Measurements from ENCODE around the gene MEF2C. TPM values are rescaled to one million over a fixed set of nuclear protein-coding genes. Genes with fewer than 3 reads are reported as not detected.

MEF2C gene
- total and polyA plus RNA-seq, 2 experiments from 2014 or later: 0.97 to 1.6 TPM

GRCh38 chr5:88823201-88823600, 59.8 kb downstream of the MEF2C start:
- H3K4me1 Mint-ChIP-seq: peaks cover 51% of the 10 kb centered on the region
- H3K36me3 Mint-ChIP-seq (ENCODE audit: low read depth): no peaks in the 10 kb centered on the region
- Histone ChIP-seq H4K20me1 (replicated peaks; ENCODE audit: insufficient read depth) (no peaks in the 10 kb centered on the region), H3K4me1 (ENCODE audit: insufficient read depth) (peaks cover 44% of the 10 kb centered on the region), H3K9me2 (ENCODE audit: insufficient read depth) (no peaks in the 10 kb centered on the region), H3K4me3 (no peak overlapping the region), H3K79me2 (replicated peaks; ENCODE audit: insufficient read depth) (no peaks in the 10 kb centered on the region), H2AFZ (no peak overlapping the region), H3K36me3 (ENCODE audit: insufficient read depth) (no peaks in the 10 kb centered on the region), H3F3A (replicated peaks; ENCODE audit: low read depth) (no peaks in the 10 kb centered on the region), H3K4me2 (no peak overlapping the region), H3K27ac (ENCODE audit: low read depth) (no peak overlapping the region), H3K27me3 (ENCODE audit: insufficient read depth) (no peaks in the 10 kb centered on the region)
- DNase-seq (ENCODE audit: low spot score) (no peak), ATAC-seq (no peak)
- H3K27me3 Mint-ChIP-seq (ENCODE audit: insufficient read depth, low read depth, poor library complexity): no peaks in the 10 kb centered on the region
- no peak overlapping the region for H3K4me3 Mint-ChIP-seq
- TF ChIP-seq EZH2phosphoT487 (IDR thresholded peaks at IDR 0.05; ENCODE audit: unreplicated experiment): no peak
- no peak for TF ChIP-seq EZH2 (IDR thresholded peaks at IDR 0.05; ENCODE audit: low read depth, unreplicated experiment)
- no peak for TF ChIP-seq JUNB (IDR thresholded peaks at IDR 0.05; ENCODE audit: unreplicated experiment)
- TF ChIP-seq CREB1 (CRISPR knock-in tag; IDR thresholded peaks at IDR 0.05; ENCODE audit: low read depth): no peak
- TF ChIP-seq STAT1 (IDR thresholded peaks at IDR 0.05; ENCODE audit: unreplicated experiment): no peak
- no peak for TF ChIP-seq ETS1 (IDR thresholded peaks at IDR 0.05)
- no peak for TF ChIP-seq CTCF (conservative IDR thresholded peaks at IDR 0.05; ENCODE audit: low read depth in 2 of 2)
- no peaks in the 10 kb centered on the region for H3K9me3 Mint-ChIP-seq
- H3K27ac Mint-ChIP-seq: no peak overlapping the region

GRCh38 chr5:88821161-88821560, 61.8 kb downstream of the MEF2C start:
- Histone ChIP-seq H3K4me2 (no peak overlapping the region), H4K20me1 (replicated peaks; ENCODE audit: insufficient read depth) (no peaks in the 10 kb centered on the region), H3K79me2 (replicated peaks; ENCODE audit: insufficient read depth) (no peaks in the 10 kb centered on the region), H3K9me2 (ENCODE audit: insufficient read depth) (no peaks in the 10 kb centered on the region), H3K27me3 (ENCODE audit: insufficient read depth) (no peaks in the 10 kb centered on the region), H3K27ac (ENCODE audit: low read depth) (no peak overlapping the region), H3F3A (replicated peaks; ENCODE audit: low read depth) (no peaks in the 10 kb centered on the region), H2AFZ (no peak overlapping the region), H3K4me1 (ENCODE audit: insufficient read depth) (peaks cover 28% of the 10 kb centered on the region), H3K4me3 (no peak overlapping the region), H3K36me3 (ENCODE audit: insufficient read depth) (no peaks in the 10 kb centered on the region)
- peaks cover 35% of the 10 kb centered on the region for H3K4me1 Mint-ChIP-seq
- no peak overlapping the region for H3K4me3 Mint-ChIP-seq
- no peak for DNase-seq (ENCODE audit: low spot score)
- H3K27me3 Mint-ChIP-seq (ENCODE audit: insufficient read depth, low read depth, poor library complexity): no peaks in the 10 kb centered on the region
- H3K36me3 Mint-ChIP-seq (ENCODE audit: low read depth): no peaks in the 10 kb centered on the region
- no peak overlapping the region for H3K27ac Mint-ChIP-seq
- no peak for ATAC-seq
- no peaks in the 10 kb centered on the region for H3K9me3 Mint-ChIP-seq
- TF ChIP-seq ETS1 (IDR thresholded peaks at IDR 0.05) (no peak), CREB1 (CRISPR knock-in tag; IDR thresholded peaks at IDR 0.05; ENCODE audit: low read depth) (no peak), ZNF462 (CRISPR knock-in tag; IDR thresholded peaks at IDR 0.05) (no peak), NANOG (IDR thresholded peaks at IDR 0.05; ENCODE audit: borderline replicate concordance) (no peak), EZH2phosphoT487 (IDR thresholded peaks at IDR 0.05; ENCODE audit: unreplicated experiment) (no peak), STAT1 (IDR thresholded peaks at IDR 0.05; ENCODE audit: unreplicated experiment) (no peak), JUNB (IDR thresholded peaks at IDR 0.05; ENCODE audit: unreplicated experiment) (no peak)
